IMR-90 (cell line): ENCODE measurements around the gene NPM1. TPM values are rescaled to one million over a fixed set of nuclear protein-coding genes. Genes with fewer than 3 reads are reported as not detected.

Experiments
- ATAC-seq: fragments of 200-7000 bp; cut with Tn5 transposase; 2 replicates; pipeline ENCODE4 v1.9.1; 2020; ENCODE audit warnings: low read depth, mild to moderate bottlenecking, moderate library complexity
- BruUV-seq: library from RNA; stranded (reverse); fragments of 400-500 nt; replicated peaks from 2 replicates; lab custom pipeline; 2021; lab: Mats Ljungman, UMichigan
- CTCF ChIA-PET: fragments of 300-600 bp; formaldehyde crosslinking; extraction: SDS; loops from one replicate; lab custom pipeline; 2021; ENCODE audit warnings: antibody characterized with exemption; lab: Yijun Ruan, JAX
- POLR2A ChIA-PET: fragments of 300-600 bp; sonication (Branson Sonifier 250); formaldehyde crosslinking; loops from one replicate; lab custom pipeline; 2022; ENCODE audit warnings: antibody characterized with exemption; ENCODE audit not compliant: unreplicated experiment; lab: Charles Lee
- DNase-seq: peaks from one replicate; pipeline ENCODE4 v3.0.0; 2013
- H2AFZ ChIP-seq: replicated peaks from 2 replicates; pipeline ENCODE3; 2013; ENCODE audit warnings: low read length, mild to moderate bottlenecking; ENCODE audit not compliant: poor library complexity
- H2AK5ac ChIP-seq: 2 replicates; pipeline ENCODE4 v1.6.1; 2013; ENCODE audit warnings: low read depth, low read length, inconsistent platforms
- H2AK9ac ChIP-seq: replicated peaks from 2 replicates; pipeline ENCODE3; 2013; ENCODE audit warnings: mild to moderate bottlenecking, low read depth, low read length, moderate library complexity; ENCODE audit not compliant: poor library complexity
- H2BK120ac ChIP-seq: 2 replicates; pipeline ENCODE4 v1.6.1; 2013; ENCODE audit warnings: low read depth, low read length, inconsistent platforms
- H2BK15ac ChIP-seq: 3 replicates; pipeline ENCODE4 v1.6.1; 2013; ENCODE audit warnings: low read depth, low read length, inconsistent platforms
- H2BK20ac ChIP-seq: 2 replicates; pipeline ENCODE4 v1.6.1; 2013; ENCODE audit warnings: low read depth, mild to moderate bottlenecking, inconsistent platforms, low read length, moderate library complexity
- H2BK5ac ChIP-seq: 2 replicates; pipeline ENCODE4 v1.6.1; 2013; ENCODE audit warnings: mild to moderate bottlenecking, low read depth, low read length, inconsistent platforms; ENCODE audit not compliant: poor library complexity, severe bottlenecking
- H3K14ac ChIP-seq: replicated peaks from 2 replicates; pipeline ENCODE4 v1.6.1; 2013; ENCODE audit warnings: low read depth, low read length, inconsistent platforms
- H3K18ac ChIP-seq: 2 replicates; pipeline ENCODE4 v1.6.1; 2013; ENCODE audit warnings: low read depth, low read length, control low read depth
- H3K23ac ChIP-seq: 2 replicates; pipeline ENCODE4 v1.6.1; 2013; ENCODE audit warnings: low read depth, low read length, inconsistent platforms
- H3K27ac ChIP-seq: 2 replicates; pipeline ENCODE4 v1.5.1; 2013; ENCODE audit warnings: mild to moderate bottlenecking, control low read depth, low read length; ENCODE audit not compliant: insufficient read depth
- H3K27me3 ChIP-seq: 2 replicates; pipeline ENCODE4 v1.6.1; 2013; ENCODE audit warnings: low read length; ENCODE audit not compliant: control insufficient read depth, insufficient read depth
- H3K36me3 ChIP-seq: 2 replicates; pipeline ENCODE4 v1.6.1; 2013; ENCODE audit warnings: low read length, mixed read lengths; ENCODE audit not compliant: control insufficient read depth, insufficient read depth
- H3K4ac ChIP-seq: 2 replicates; pipeline ENCODE4 v1.6.1; 2013; ENCODE audit warnings: low read depth, low read length, inconsistent platforms
- H3K4me1 ChIP-seq: 2 replicates; pipeline ENCODE4 v1.6.1; 2013; ENCODE audit warnings: low read length, mixed read lengths; ENCODE audit not compliant: control insufficient read depth, insufficient read depth
- H3K4me2 ChIP-seq: 2 replicates; pipeline ENCODE4 v1.6.1; 2013; ENCODE audit warnings: low read depth, mild to moderate bottlenecking, control low read depth, low read length, moderate library complexity
- H3K4me3 ChIP-seq: 2 replicates; pipeline ENCODE4 v1.5.1; 2013; ENCODE audit warnings: low read depth, mild to moderate bottlenecking, control low read depth, low read length, moderate library complexity; ENCODE audit not compliant: insufficient read depth
- H3K56ac ChIP-seq: 2 replicates; pipeline ENCODE4 v1.6.1; 2013; ENCODE audit warnings: low read length, inconsistent platforms; ENCODE audit not compliant: insufficient read depth; ENCODE audit errors: extremely low read depth
- H3K79me1 ChIP-seq, 2 experiments: 2 replicates each; pipeline ENCODE4 v1.6.1; 2013; ENCODE audit warnings: low read length in 2 of 2, inconsistent platforms in 1 of 2, low read depth in 1 of 2
- H3K9ac ChIP-seq: 2 replicates; pipeline ENCODE4 v1.6.1; 2013; ENCODE audit warnings: low read depth, low read length, control low read depth
- H3K9me1 ChIP-seq: 2 replicates; pipeline ENCODE4 v1.6.1; 2013; ENCODE audit warnings: low read length, inconsistent platforms; ENCODE audit not compliant: insufficient read depth
- H3K9me3 ChIP-seq: 2 replicates; pipeline ENCODE4 v1.6.1; 2013; ENCODE audit warnings: low read length; ENCODE audit not compliant: control insufficient read depth, insufficient read depth
- H4K20me1 ChIP-seq: 2 replicates; pipeline ENCODE4 v1.6.1; 2013; ENCODE audit warnings: low read length, inconsistent platforms; ENCODE audit not compliant: insufficient read depth
- H4K5ac ChIP-seq: 2 replicates; pipeline ENCODE4 v1.6.1; 2013; ENCODE audit warnings: mild to moderate bottlenecking, low read depth, low read length, control low read depth
- H4K8ac ChIP-seq, 2 experiments: 2 replicates each; pipeline ENCODE4 v1.6.1; 2013; ENCODE audit warnings: low read depth in 2 of 2, low read length in 2 of 2, control low read depth in 1 of 2, inconsistent platforms in 1 of 2
- H4K91ac ChIP-seq: 2 replicates; pipeline ENCODE4 v1.6.1; 2013; ENCODE audit warnings: low read depth, low read length, inconsistent platforms; ENCODE audit not compliant: insufficient read depth
- BHLHE40 ChIP-seq: fragments of 150-350 bp; IDR thresholded peaks from 2 replicates; pipeline ENCODE4 v1.6.1; 2016; ENCODE audit warnings: mild to moderate bottlenecking, low read depth, low read length
- FOS ChIP-seq: fragments of 150-350 bp; IDR thresholded peaks from 2 replicates; pipeline ENCODE4 v1.6.1; 2016; ENCODE audit warnings: low read depth, low read length
- MAFK ChIP-seq: IDR thresholded peaks from 2 replicates; pipeline ENCODE4 v1.6.1; 2012; ENCODE audit warnings: low read depth, low read length, improper control_type of control experiment
- MAZ ChIP-seq: IDR thresholded peaks from 2 replicates; pipeline ENCODE4 v1.6.1; 2012; ENCODE audit warnings: low read depth, mild to moderate bottlenecking, low read length, improper control_type of control experiment, moderate library complexity, borderline replicate concordance
- RAD21 ChIP-seq: IDR thresholded peaks from 2 replicates; pipeline ENCODE4 v1.6.1; 2012; ENCODE audit warnings: low read length, improper control_type of control experiment
- RCOR1 ChIP-seq: IDR thresholded peaks from 2 replicates; pipeline ENCODE4 v1.6.1; 2012; ENCODE audit warnings: mild to moderate bottlenecking, low read length, improper control_type of control experiment; ENCODE audit not compliant: insufficient replicate concordance
- RFX5 ChIP-seq: IDR thresholded peaks from 2 replicates; pipeline ENCODE4 v1.8.0; 2012; ENCODE audit warnings: low read depth, mild to moderate bottlenecking, low read length, moderate library complexity
- WGBS, 2 experiments: methylation state at CpG; one replicate each; pipeline versions ENCODE4 v1.1.5 to v1.1.7; 2013; ENCODE audit warnings: missing lambda C conversion rate in 2 of 2; ENCODE audit not compliant: insufficient read length in 1 of 2; ENCODE audit errors: extremely low coverage in 2 of 2; 5-methylcytosine and 5-hydroxymethylcytosine counted together
- dilution Hi-C: fragments of 300-500 bp; cut with HindIII; formaldehyde crosslinking; loops from one replicate; pipeline ENCODE4 v1.14.3; 2018; ENCODE audit warnings: low sequenced_read_pairs; ENCODE audit not compliant: unreplicated experiment
- in situ Hi-C: fragments of 300-500 bp; cut with MboI; formaldehyde crosslinking; loops from 3 replicates; pipeline ENCODE4 v1.14.3; 2019; ENCODE audit warnings: low sequenced_read_pairs, inconsistent platforms, mixed read lengths
- intact Hi-C: fragments of 100-400 bp; cut with micrococcal nuclease; formaldehyde crosslinking; loops from 2 replicates; pipeline ENCODE4 v1.10.0; 2022
- polyA plus RNA-seq, 3 experiments: library from polyadenylated mRNA; depleted of rRNA; stranded (reverse); fragments of >200 nt; gene quantifications; 2 replicates each; pipeline ENCODE4 v1.2.3, GENCODE V29; 2012; ENCODE audit warnings: low replicate concordance in 1 of 3
- total RNA-seq: library from RNA; depleted of rRNA; stranded (reverse); fragments of >200 nt; gene quantifications from 2 replicates; pipeline ENCODE4 v1.2.3, GENCODE V29; 2012
- TF ChIP-seq, protein P1 (sequence below): fragments of 150-350 bp; IDR thresholded peaks from 2 replicates; pipeline ENCODE4 v1.6.1; 2016; ENCODE audit warnings: low read depth, mild to moderate bottlenecking, low read length, moderate library complexity, borderline replicate concordance
- TF ChIP-seq, protein P2 (sequence below): fragments of 150-350 bp; IDR thresholded peaks from 2 replicates; pipeline ENCODE4 v1.6.1; 2017; ENCODE audit warnings: mild to moderate bottlenecking, antibody characterized with exemption, low read length, low read depth
- TF ChIP-seq, protein P3 (sequence below): conservative IDR thresholded peaks from 2 replicates; pipeline ENCODE4 v1.5.1; 2012; ENCODE audit warnings: mild to moderate bottlenecking, low read depth, low read length, improper control_type of control experiment

The NPM1 gene
- total and polyA plus RNA-seq, 2 of the 4 experiments (the other 2 are of a cell fraction), result 856 to 929 TPM

DNA sequence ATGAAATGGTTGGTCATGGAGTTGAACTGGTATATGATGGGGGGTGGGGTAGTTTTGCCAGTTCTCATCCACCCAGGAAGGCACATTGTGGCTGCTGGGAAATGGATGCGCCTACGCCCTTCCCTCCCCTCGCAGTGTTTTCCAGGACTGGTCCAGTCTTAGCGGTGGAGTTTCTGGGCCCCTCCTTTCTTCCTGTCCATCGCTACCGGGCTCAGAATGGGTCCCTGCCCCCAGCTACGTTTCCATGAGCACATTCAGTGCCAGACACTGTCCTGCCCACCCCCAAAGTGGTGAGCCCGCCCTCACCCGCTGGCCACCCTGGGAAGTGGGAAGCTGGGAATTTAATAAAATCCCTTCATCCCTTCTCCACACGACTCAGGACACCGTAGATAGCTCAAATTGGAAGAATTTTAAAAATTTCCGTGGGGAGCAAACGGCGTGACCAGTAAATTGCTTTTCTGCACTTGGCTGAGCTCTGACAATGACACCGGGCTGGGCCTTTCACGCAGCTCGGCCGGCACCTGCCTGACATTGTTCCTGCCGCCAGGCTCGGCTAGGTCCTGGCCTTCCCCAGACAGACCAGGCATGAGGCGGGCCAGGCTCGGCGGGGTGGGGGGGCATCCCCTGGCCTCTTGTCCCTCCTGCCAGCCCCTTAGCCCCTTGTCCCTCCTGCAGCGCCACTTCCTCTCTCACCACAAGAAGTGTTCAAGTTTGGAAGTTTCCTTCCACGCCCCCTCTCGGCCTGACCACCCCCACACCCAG lies 35.4 kb downstream of the NPM1 start (continued):
- TF ChIP-seq, protein P1, sequence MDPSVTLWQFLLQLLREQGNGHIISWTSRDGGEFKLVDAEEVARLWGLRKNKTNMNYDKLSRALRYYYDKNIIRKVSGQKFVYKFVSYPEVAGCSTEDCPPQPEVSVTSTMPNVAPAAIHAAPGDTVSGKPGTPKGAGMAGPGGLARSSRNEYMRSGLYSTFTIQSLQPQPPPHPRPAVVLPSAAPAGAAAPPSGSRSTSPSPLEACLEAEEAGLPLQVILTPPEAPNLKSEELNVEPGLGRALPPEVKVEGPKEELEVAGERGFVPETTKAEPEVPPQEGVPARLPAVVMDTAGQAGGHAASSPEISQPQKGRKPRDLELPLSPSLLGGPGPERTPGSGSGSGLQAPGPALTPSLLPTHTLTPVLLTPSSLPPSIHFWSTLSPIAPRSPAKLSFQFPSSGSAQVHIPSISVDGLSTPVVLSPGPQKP, result no peak

- DNase-seq (no peak), ATAC-seq (no peak)
- no peak for TF ChIP-seq RCOR1
- TF ChIP-seq, protein P1, result no peak
- no peak for TF ChIP-seq RAD21
- TF ChIP-seq MAZ, result no peak
- TF ChIP-seq, protein P2, sequence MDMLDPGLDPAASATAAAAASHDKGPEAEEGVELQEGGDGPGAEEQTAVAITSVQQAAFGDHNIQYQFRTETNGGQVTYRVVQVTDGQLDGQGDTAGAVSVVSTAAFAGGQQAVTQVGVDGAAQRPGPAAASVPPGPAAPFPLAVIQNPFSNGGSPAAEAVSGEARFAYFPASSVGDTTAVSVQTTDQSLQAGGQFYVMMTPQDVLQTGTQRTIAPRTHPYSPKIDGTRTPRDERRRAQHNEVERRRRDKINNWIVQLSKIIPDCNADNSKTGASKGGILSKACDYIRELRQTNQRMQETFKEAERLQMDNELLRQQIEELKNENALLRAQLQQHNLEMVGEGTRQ, result no peak
- no peak for TF ChIP-seq RFX5
- TF ChIP-seq BHLHE40, result no peak
- TF ChIP-seq, protein P3, sequence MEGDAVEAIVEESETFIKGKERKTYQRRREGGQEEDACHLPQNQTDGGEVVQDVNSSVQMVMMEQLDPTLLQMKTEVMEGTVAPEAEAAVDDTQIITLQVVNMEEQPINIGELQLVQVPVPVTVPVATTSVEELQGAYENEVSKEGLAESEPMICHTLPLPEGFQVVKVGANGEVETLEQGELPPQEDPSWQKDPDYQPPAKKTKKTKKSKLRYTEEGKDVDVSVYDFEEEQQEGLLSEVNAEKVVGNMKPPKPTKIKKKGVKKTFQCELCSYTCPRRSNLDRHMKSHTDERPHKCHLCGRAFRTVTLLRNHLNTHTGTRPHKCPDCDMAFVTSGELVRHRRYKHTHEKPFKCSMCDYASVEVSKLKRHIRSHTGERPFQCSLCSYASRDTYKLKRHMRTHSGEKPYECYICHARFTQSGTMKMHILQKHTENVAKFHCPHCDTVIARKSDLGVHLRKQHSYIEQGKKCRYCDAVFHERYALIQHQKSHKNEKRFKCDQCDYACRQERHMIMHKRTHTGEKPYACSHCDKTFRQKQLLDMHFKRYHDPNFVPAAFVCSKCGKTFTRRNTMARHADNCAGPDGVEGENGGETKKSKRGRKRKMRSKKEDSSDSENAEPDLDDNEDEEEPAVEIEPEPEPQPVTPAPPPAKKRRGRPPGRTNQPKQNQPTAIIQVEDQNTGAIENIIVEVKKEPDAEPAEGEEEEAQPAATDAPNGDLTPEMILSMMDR, result no peak
- TF ChIP-seq MAFK, result no peak
- TF ChIP-seq FOS, result no peak
Observed at GRCh38 chr5:171424726-171425125, 37.1 kb downstream of the NPM1 start.

More at GRCh38 chr5:171424726-171425125, 37.1 kb downstream of the NPM1 start:
- no peak overlapping the region for H3K27ac ChIP-seq
- no peaks in the 10 kb centered on the region; the same call in 1 of the 2 replicates for H3K27me3 ChIP-seq
- H3K9me3 ChIP-seq, result no peaks in the 10 kb centered on the region
- dilution Hi-C loops (no loop called here), intact Hi-C loops (loop anchor here (5.0 kb wide), 1 partner anchor 98 kb away; no protein-coding TSS in a partner anchor), in situ Hi-C loops (loop anchor here (25.0 kb wide), 3 partner anchors 438 to 863 kb away; partner anchors contain the start of genes EFCAB9, STK10 and UBTD2)
- no peaks in the 10 kb centered on the region for H3K9me1 ChIP-seq
- H4K20me1 ChIP-seq, result peaks cover 11% of the 10 kb centered on the region
- ChIA-PET POLR2A (no interaction called here), CTCF (no interaction called here)
- no peaks in the 10 kb centered on the region for H3K79me1 ChIP-seq
- no peak overlapping the region for H2AFZ ChIP-seq
- H3K4ac ChIP-seq, result no peak overlapping the region
- H2AK5ac ChIP-seq, result no peak overlapping the region
- BruUV-seq, result no TSS peak
- no peak overlapping the region for H2BK5ac ChIP-seq
- H4K91ac ChIP-seq, result no peak overlapping the region
- H3K14ac ChIP-seq, result no peak overlapping the region
- no peak overlapping the region for H3K18ac ChIP-seq
- no peak overlapping the region for H4K8ac ChIP-seq
- no peak overlapping the region for H3K4me3 ChIP-seq
- no peak overlapping the region for H4K5ac ChIP-seq
- no peak overlapping the region for H3K56ac ChIP-seq
- H3K23ac ChIP-seq, result no peak overlapping the region
- H3K9ac ChIP-seq, result no peak overlapping the region
- H2BK120ac ChIP-seq, result no peak overlapping the region
- H3K4me1 ChIP-seq, result no peaks in the 10 kb centered on the region; the same call in 1 of the 2 replicates
- H2AK9ac ChIP-seq, result no peak overlapping the region
- no CpG with 5 or more reads among the region's 5 CpGs for WGBS, 2 experiments
- H2BK15ac ChIP-seq, result no peak overlapping the region
- H2BK20ac ChIP-seq, result no peak overlapping the region
- no peaks in the 10 kb centered on the region for H3K36me3 ChIP-seq
- no peak overlapping the region for H3K4me2 ChIP-seq
